ENCODE measurements around the gene PARL. TPM values are rescaled to one million over a fixed set of nuclear protein-coding genes. Genes with fewer than 3 reads are reported as not detected.

PARL gene
- total and polyA plus RNA-seq, 2 experiments from 2014 or later = 32.3 to 47.9 TPM

- no peaks in the 10 kb centered on the region for H4K20me1 ChIP-seq (ENCODE audit: insufficient read depth, poor library complexity, severe bottlenecking)
- no peak overlapping the region for H3K4me3 ChIP-seq
- no peaks in the 10 kb centered on the region for H3K9me2 ChIP-seq (replicated peaks; ENCODE audit: insufficient read depth)
- no peaks in the 10 kb centered on the region for H3K27me3 ChIP-seq
- H3K36me3 ChIP-seq (replicated peaks; ENCODE audit: insufficient read depth, low read depth) = peaks cover 5% of the 10 kb centered on the region
- no peaks in the 10 kb centered on the region for H3K9me3 ChIP-seq (ENCODE audit: low read depth)
- no peak for DNase-seq (ENCODE audit: low spot score)
- H2AFZ ChIP-seq = no peak overlapping the region
- no peaks in the 10 kb centered on the region for H3K79me2 ChIP-seq
- H3K4me1 ChIP-seq (ENCODE audit: insufficient read depth) = no peaks in the 10 kb centered on the region
- WGBS (ENCODE audit: low lambda C conversion rate, missing lambda C conversion rate) = 94% methylated on average over 9 of the region's 9 CpGs
- no peak overlapping the region for H3K27ac ChIP-seq
- no peak overlapping the region for H3K4me2 ChIP-seq
- TF ChIP-seq CTCF (IDR thresholded peaks at IDR 0.05; ENCODE audit: poor library complexity) = no peak
- no peak for TF ChIP-seq EZH2 (IDR thresholded peaks at IDR 0.05; ENCODE audit: borderline replicate concordance)
- no peak for TF ChIP-seq EZH2phosphoT487 (IDR thresholded peaks at IDR 0.05; ENCODE audit: low read depth, severe bottlenecking, unreplicated experiment)
Measured at GRCh38 chr3:183797996-183798395, 86.7 kb downstream of the PARL start.

GRCh38 chr3:183796372-183796771 lies 88.3 kb downstream of the PARL start:
- 94% methylated on average over 6 of the region's 6 CpGs for whole genome bisulfite sequencing (ENCODE audit: low lambda C conversion rate, missing lambda C conversion rate)
- TF ChIP-seq EZH2phosphoT487 (IDR thresholded peaks at IDR 0.05; ENCODE audit: low read depth, severe bottlenecking, unreplicated experiment) (no peak), CTCF (IDR thresholded peaks at IDR 0.05; ENCODE audit: poor library complexity) (no peak), EZH2 (IDR thresholded peaks at IDR 0.05; ENCODE audit: borderline replicate concordance) (no peak)
- H3K27me3 ChIP-seq = no peaks in the 10 kb centered on the region
- no peaks in the 10 kb centered on the region for H3K9me2 ChIP-seq (replicated peaks; ENCODE audit: insufficient read depth)
- no peak overlapping the region for H3K4me3 ChIP-seq
- no peak overlapping the region for H3K27ac ChIP-seq
- no peak overlapping the region for H2AFZ ChIP-seq
- peaks cover 5% of the 10 kb centered on the region for H3K36me3 ChIP-seq (replicated peaks; ENCODE audit: insufficient read depth, low read depth)
- H3K9me3 ChIP-seq (ENCODE audit: low read depth) = no peaks in the 10 kb centered on the region
- H3K4me2 ChIP-seq = no peak overlapping the region
- no peaks in the 10 kb centered on the region for H3K79me2 ChIP-seq
- no peak for DNase-seq (ENCODE audit: low spot score)
- no peaks in the 10 kb centered on the region for H3K4me1 ChIP-seq (ENCODE audit: insufficient read depth)
- no peaks in the 10 kb centered on the region for H4K20me1 ChIP-seq (ENCODE audit: insufficient read depth, poor library complexity, severe bottlenecking)

- 95% methylated on average over 4 of the region's 4 CpGs for WGBS (ENCODE audit: low lambda C conversion rate, missing lambda C conversion rate)
- Histone ChIP-seq H3K79me2 (no peaks in the 10 kb centered on the region), H3K27ac (no peak overlapping the region), H3K4me3 (no peak overlapping the region), H3K9me2 (replicated peaks; ENCODE audit: insufficient read depth) (no peaks in the 10 kb centered on the region), H3K36me3 (replicated peaks; ENCODE audit: insufficient read depth, low read depth) (peaks cover 5% of the 10 kb centered on the region), H2AFZ (no peak overlapping the region), H4K20me1 (ENCODE audit: insufficient read depth, poor library complexity, severe bottlenecking) (no peaks in the 10 kb centered on the region), H3K27me3 (no peaks in the 10 kb centered on the region), H3K4me1 (ENCODE audit: insufficient read depth) (no peaks in the 10 kb centered on the region), H3K4me2 (no peak overlapping the region), H3K9me3 (ENCODE audit: low read depth) (no peaks in the 10 kb centered on the region)
- no peak for DNase-seq (ENCODE audit: low spot score)
- TF ChIP-seq CTCF (IDR thresholded peaks at IDR 0.05; ENCODE audit: poor library complexity) (no peak), EZH2 (IDR thresholded peaks at IDR 0.05; ENCODE audit: borderline replicate concordance) (no peak), EZH2phosphoT487 (IDR thresholded peaks at IDR 0.05; ENCODE audit: low read depth, severe bottlenecking, unreplicated experiment) (no peak)
Measured at GRCh38 chr3:183794452-183794851, 90.2 kb downstream of the PARL start.

GRCh38 chr3:183792976-183793375 lies 91.7 kb downstream of the PARL start:
- H4K20me1 ChIP-seq (ENCODE audit: insufficient read depth, poor library complexity, severe bottlenecking) = no peaks in the 10 kb centered on the region
- no peak overlapping the region for H2AFZ ChIP-seq
- H3K9me2 ChIP-seq (replicated peaks; ENCODE audit: insufficient read depth) = no peaks in the 10 kb centered on the region
- H3K4me1 ChIP-seq (ENCODE audit: insufficient read depth) = no peaks in the 10 kb centered on the region
- H3K36me3 ChIP-seq (replicated peaks; ENCODE audit: insufficient read depth, low read depth) = no peaks in the 10 kb centered on the region
- H3K27me3 ChIP-seq = no peaks in the 10 kb centered on the region
- H3K27ac ChIP-seq = no peak overlapping the region
- over 99% methylated on average over 6 of the region's 6 CpGs for WGBS (ENCODE audit: low lambda C conversion rate, missing lambda C conversion rate)
- TF ChIP-seq CTCF (IDR thresholded peaks at IDR 0.05; ENCODE audit: poor library complexity) = no peak
- no peak for TF ChIP-seq EZH2phosphoT487 (IDR thresholded peaks at IDR 0.05; ENCODE audit: low read depth, severe bottlenecking, unreplicated experiment)
- TF ChIP-seq EZH2 (IDR thresholded peaks at IDR 0.05; ENCODE audit: borderline replicate concordance) = no peak
- no peaks in the 10 kb centered on the region for H3K9me3 ChIP-seq (ENCODE audit: low read depth)
- H3K4me2 ChIP-seq = no peak overlapping the region
- H3K79me2 ChIP-seq = no peaks in the 10 kb centered on the region
- DNase-seq (ENCODE audit: low spot score) = no peak
- H3K4me3 ChIP-seq = no peak overlapping the region

All from hepatocyte (in vitro differentiated cells).